HepG2 (cell line): ENCODE data around the gene FMR1. TPM values are rescaled to one million over a fixed set of nuclear protein-coding genes. Genes with fewer than 3 reads are reported as not detected.

Experiments used
- ATF3 ChIP-seq: sonication (generic); formaldehyde crosslinking; IDR thresholded peaks from 2 replicates; pipeline ENCODE4 v1.4.0; 2020; ENCODE audit warnings: missing genetic modification reagents
- ATF7 ChIP-seq, 2 experiments: fragments of 450-650 bp in 1 of 2; sonication (generic) in 1 of 2; formaldehyde crosslinking in 1 of 2; IDR thresholded peaks; 2 replicates each; pipeline versions ENCODE4 v1.4.0 to v1.6.1; 2016 to 2020; ENCODE audit warnings: antibody characterized with exemption in 1 of 2, mild to moderate bottlenecking in 1 of 2, missing genetic modification reagents in 1 of 2
- ERF ChIP-seq: IDR thresholded peaks from 2 replicates; pipeline ENCODE4 v1.6.1; 2018; ENCODE audit warnings: missing biosample characterization, missing genetic modification reagents
- KLF6 ChIP-seq: IDR thresholded peaks from 2 replicates; pipeline ENCODE4 v1.8.0; 2016; ENCODE audit warnings: missing biosample characterization, missing genetic modification reagents
- LCORL ChIP-seq, 2 experiments: fragments of 450-650 bp in 1 of 2; sonication (generic) in 1 of 2; formaldehyde crosslinking in 1 of 2; IDR thresholded peaks; 2 replicates each; pipeline versions ENCODE4 v1.5.0 to v1.6.1; 2017 to 2020; ENCODE audit warnings: antibody characterized with exemption in 1 of 2, missing genetic modification reagents in 1 of 2
- MAFK ChIP-seq, 2 experiments: IDR thresholded peaks in 1 of 2; conservative IDR thresholded peaks in 1 of 2; 2 replicates each; pipeline ENCODE4 v1.6.1; 2011; ENCODE audit warnings: improper control_type of control experiment in 2 of 2, low read length in 2 of 2
- MAX ChIP-seq: IDR thresholded peaks from 2 replicates; pipeline ENCODE4 v1.6.1; 2012; ENCODE audit warnings: inconsistent platforms
- MED1 ChIP-seq: sonication (generic); formaldehyde crosslinking; IDR thresholded peaks from 2 replicates; pipeline ENCODE4 v1.4.0; 2020; ENCODE audit warnings: missing genetic modification reagents
- NFRKB ChIP-seq: fragments of 450-650 bp; IDR thresholded peaks from 2 replicates; pipeline ENCODE4 v1.6.1; 2017
- PBX3 ChIP-seq: sonication (generic); formaldehyde crosslinking; IDR thresholded peaks from 2 replicates; pipeline ENCODE4 v1.8.1; 2023; ENCODE audit warnings: missing genetic modification reagents, inconsistent platforms, borderline replicate concordance
- SYNCRIP ChIP-seq: fragments of 200-400 bp; formaldehyde crosslinking; IDR thresholded peaks from 2 replicates; pipeline ENCODE4 v1.6.1; 2018; ENCODE audit warnings: mild to moderate bottlenecking, low read depth, low read length; ENCODE audit not compliant: insufficient read depth
- TBX2 ChIP-seq: sonication (generic); formaldehyde crosslinking; IDR thresholded peaks from 2 replicates; pipeline ENCODE4 v1.5.0; 2020; ENCODE audit warnings: missing genetic modification reagents, mild to moderate bottlenecking, borderline replicate concordance
- TEAD3 ChIP-seq: optimal IDR thresholded peaks from 2 replicates; pipeline ENCODE3; 2016; ENCODE audit warnings: borderline replicate concordance
- ZBTB37 ChIP-seq: sonication (generic); formaldehyde crosslinking; IDR thresholded peaks from 2 replicates; pipeline ENCODE4 v1.4.0; 2020; ENCODE audit warnings: mild to moderate bottlenecking, missing genetic modification reagents
- ZNF17 ChIP-seq: sonication (generic); formaldehyde crosslinking; IDR thresholded peaks from 2 replicates; pipeline ENCODE4 v1.5.0; 2020; ENCODE audit warnings: mild to moderate bottlenecking, missing genetic modification reagents
- ZNF263 ChIP-seq: sonication (generic); formaldehyde crosslinking; IDR thresholded peaks from 2 replicates; pipeline ENCODE4 v1.4.0; 2020; ENCODE audit warnings: missing genetic modification reagents
- ZNF546 ChIP-seq: sonication (generic); formaldehyde crosslinking; conservative IDR thresholded peaks from 2 replicates; pipeline ENCODE4 v1.8.1; 2023; ENCODE audit warnings: mild to moderate bottlenecking, missing genetic modification reagents
- ZNF609 ChIP-seq: sonication (generic); formaldehyde crosslinking; IDR thresholded peaks from 2 replicates; pipeline ENCODE4 v1.4.0; 2020; ENCODE audit warnings: mild to moderate bottlenecking, missing genetic modification reagents, borderline replicate concordance
- ZNF800 ChIP-seq: sonication (generic); formaldehyde crosslinking; IDR thresholded peaks from 2 replicates; pipeline ENCODE4 v1.4.0; 2020; ENCODE audit warnings: missing genetic modification reagents
- polyA plus RNA-seq, 8 experiments: library from polyadenylated mRNA; depleted of rRNA in 3 of 8; stranded (reverse) in 7 of 8; unstranded in 1 of 8; fragments of >200 nt; fragmentation: Illumina TruSeq in 4 of 8; extraction: Trizol in 4 of 8; gene quantifications; 2 replicates each; pipeline versions ENCODE4 v1.2.1 to v1.2.3, GENCODE V29; 2011 to 2016; ENCODE audit warnings: low read depth in 4 of 8, missing spikeins in 1 of 8, mixed read lengths in 1 of 8; ENCODE audit not compliant: insufficient read depth in 1 of 8
- total RNA-seq, 5 experiments: library from RNA; depleted of rRNA; stranded (reverse); fragments of >200 nt; fragmentation: Illumina TruSeq; extraction: Trizol; gene quantifications; 2 replicates each; pipeline ENCODE4 v1.2.3, GENCODE V29; 2016; ENCODE audit warnings: low read depth in 1 of 5

Gene FMR1
- total and polyA plus RNA-seq, 2 of the 13 experiments (the other 11 are each of a cell fraction or from before 2014, with no cell fraction given): 27.8 to 49.6 TPM

- no peak for TF ChIP-seq ZNF263 (CRISPR knock-in tag)
- no peak for TF ChIP-seq NFRKB
- TF ChIP-seq TBX2 (CRISPR knock-in tag): no peak
- TF ChIP-seq ZNF800 (CRISPR knock-in tag): no peak
- no peak for TF ChIP-seq ZNF546 (CRISPR knock-in tag)
- 0 out of 2 replicates have a peak, but pooled peaks have one; percentile 19 for TF ChIP-seq LCORL (IDR thresholded peaks at IDR 0.05)
- TF ChIP-seq LCORL (CRISPR knock-in tag; IDR thresholded peaks at IDR 0.05): no peak
- no peak for TF ChIP-seq PBX3
- 0 out of 2 replicates have a peak, but pooled peaks have one; percentile 19 for TF ChIP-seq ZNF609 (CRISPR knock-in tag)
- peak; percentile 22 for TF ChIP-seq TEAD3 (CRISPR knock-in tag)
- TF ChIP-seq ERF: no peak
- no peak for TF ChIP-seq MAX
- TF ChIP-seq ZNF17 (CRISPR knock-in tag): no peak
- peak; percentile 65 for TF ChIP-seq ATF7 (IDR thresholded peaks at IDR 0.05)
- peak; percentile 29; the same call in 1 of the 2 replicates for TF ChIP-seq ATF7 (CRISPR knock-in tag; IDR thresholded peaks at IDR 0.05)
- peak; percentile 93 to 95 for TF ChIP-seq MAFK (conservative IDR thresholded peaks at IDR 0.05 in 1 of 2, IDR thresholded peaks at IDR 0.05 in 1 of 2; ENCODE audit: low read length in 2 of 2)
- no peak for TF ChIP-seq ATF3 (CRISPR knock-in tag)
- no peak for TF ChIP-seq ZBTB37 (CRISPR knock-in tag)
- no peak for TF ChIP-seq SYNCRIP
- peak; percentile 93 for TF ChIP-seq MED1 (CRISPR knock-in tag)
- TF ChIP-seq KLF6: no peak
Measured at GRCh38 chrX:147875866-147876596, 35.7 kb upstream of the FMR1 start (continued).
